Measurements from ENCODE around the gene ABO.
"Not testable (repeated sequence)": the region's sequence is repeated elsewhere in the genome, so short reads cannot be mapped to it uniquely, and the experiment has no call there.

ABO gene

DNA sequence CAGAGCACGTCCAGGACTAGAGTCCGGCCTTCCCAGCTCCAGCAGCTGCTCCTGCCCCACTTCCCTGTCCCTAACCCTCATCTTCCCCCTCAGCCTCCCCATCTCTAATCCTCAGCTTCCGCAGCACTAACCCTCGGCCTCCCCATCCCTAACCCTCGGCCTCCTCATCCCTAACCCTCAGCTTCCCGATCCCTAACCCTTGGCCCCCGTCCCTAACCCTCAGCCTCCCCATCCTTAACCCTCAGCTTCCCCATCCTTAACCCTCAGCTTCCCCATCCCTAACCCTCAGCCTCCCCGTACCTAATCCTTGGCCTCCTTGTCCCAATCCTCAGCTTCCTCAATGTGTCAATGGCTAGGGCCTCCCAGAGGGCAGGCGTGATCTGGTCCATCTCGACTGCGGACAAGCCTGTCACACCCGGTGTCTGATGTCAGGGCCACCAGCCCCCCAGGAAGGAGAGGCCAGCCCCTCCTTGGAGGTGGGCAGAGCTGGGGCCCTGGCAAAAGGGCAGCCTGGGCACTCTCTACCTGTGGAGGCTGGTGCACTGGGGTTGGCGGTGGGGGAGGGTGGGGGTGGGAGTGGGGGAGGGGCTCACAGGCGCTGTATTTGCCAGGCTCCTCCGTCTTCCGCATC lies 67.3 kb downstream of the ABO start:
- TF ChIP-seq CTCF (IDR thresholded peaks at IDR 0.05), result no peak
- H3K36me3 ChIP-seq, result no peaks in the 10 kb centered on the region

GRCh38 chr9:133207021-133207531 lies 67.9 kb downstream of the ABO start:
- intact Hi-C loops (cut with DNase I; ENCODE audit: low total_unique reads), result no loop called here
- Histone ChIP-seq H3K36me3 (no peaks in the 10 kb centered on the region), H3K27me3 (peaks cover 0 to 48% of the 10 kb centered on the region in 2 donors), H3K9me3 (no peaks in the 10 kb centered on the region), H3K4me3 (no peak overlapping the region), H3K4me1 (no peaks in the 10 kb centered on the region), H3K27ac (no peak overlapping the region)
- no peak for TF ChIP-seq CTCF (IDR thresholded peaks at IDR 0.05)
- DNase-seq, result no peak

More for the DNA sequence above, 67.3 kb downstream of the ABO start:
- intact Hi-C loops (cut with DNase I; ENCODE audit: low total_unique reads), result no loop called here
- H3K9me3 ChIP-seq, result no peaks in the 10 kb centered on the region
- no peak overlapping the region for H3K27ac ChIP-seq
- H3K4me3 ChIP-seq, result no peak overlapping the region
- no peaks in the 10 kb centered on the region for H3K4me1 ChIP-seq
- no peak for DNase-seq
- peaks cover 0 to 45% of the 10 kb centered on the region in 2 donors for H3K27me3 ChIP-seq

- no peaks in the 10 kb centered on the region for H3K4me1 ChIP-seq
- no peaks in the 10 kb centered on the region for H3K9me3 ChIP-seq
- H3K27me3 ChIP-seq, result peaks cover 0 to 53% of the 10 kb centered on the region in 2 donors
- H3K4me3 ChIP-seq, result no peak overlapping the region
- intact Hi-C loops (cut with DNase I; ENCODE audit: low total_unique reads), result no loop called here
- no peak for TF ChIP-seq CTCF (IDR thresholded peaks at IDR 0.05)
- peak in 1 of 2 donors; percentile 47 for DNase-seq
- H3K27ac ChIP-seq, result no peak overlapping the region
- no peaks in the 10 kb centered on the region for H3K36me3 ChIP-seq
These were observed 68.7 kb downstream of the ABO start for GRCh38 chr9:133205996-133206931.

- DNase-seq, result peak in 1 of 2 donors; percentile 53
- H3K27me3 ChIP-seq, result peaks cover 0 to 46% of the 10 kb centered on the region in 2 donors
- intact Hi-C loops (cut with DNase I; ENCODE audit: low total_unique reads); H3K4me3 ChIP-seq; H3K36me3 ChIP-seq; H3K27ac ChIP-seq; H3K4me1 ChIP-seq; H3K9me3 ChIP-seq: not testable (repeated sequence)
These were observed 69.5 kb downstream of the ABO start for GRCh38 chr9:133205481-133205887.
